ENCODE results near the gene CCDC71. TPM values are rescaled to one million over a fixed set of nuclear protein-coding genes. Genes with fewer than 3 reads are reported as not detected.

The CCDC71 gene
- total and polyA plus RNA-seq, 2 of the 13 experiments (the other 11 are each of a cell fraction or from before 2014, with no cell fraction given) = 9.7 to 14.3 TPM

GRCh38 chr3:49134471-49135265 is 31.5 kb downstream of the CCDC71 start (continued):
- TF ChIP-seq ZFP36L1 (CRISPR knock-in tag; IDR thresholded peaks at IDR 0.05) (no peak), RARA (CRISPR knock-in tag; IDR thresholded peaks at IDR 0.05) (peak; percentile 90), ZNF883 (CRISPR knock-in tag; IDR thresholded peaks at IDR 0.05; ENCODE audit: not compliant biosample characterization) (peak; percentile 15), SKI (IDR thresholded peaks at IDR 0.05; ENCODE audit: partially characterized antibody) (peak; percentile 89), HOXA3 (CRISPR knock-in tag; IDR thresholded peaks at IDR 0.05) (peak; percentile 53; the same call in 1 of the 2 replicates), ZNF607 (CRISPR knock-in tag; IDR thresholded peaks at IDR 0.05; ENCODE audit: borderline replicate concordance) (0 out of 2 replicates have a peak, but pooled peaks have one; percentile 47), GMEB2 (CRISPR knock-in tag; IDR thresholded peaks at IDR 0.05; ENCODE audit: low read depth) (no peak), MLX (CRISPR knock-in tag; IDR thresholded peaks at IDR 0.05) (no peak), POLR2G (IDR thresholded peaks at IDR 0.05; ENCODE audit: low read depth, low read length) (no peak), ZNF839 (CRISPR knock-in tag; IDR thresholded peaks at IDR 0.05; ENCODE audit: borderline replicate concordance) (no peak), ZNF354B (CRISPR knock-in tag; IDR thresholded peaks at IDR 0.05) (no peak), ZNF343 (CRISPR knock-in tag; IDR thresholded peaks at IDR 0.05) (no peak), ZNF562 (CRISPR knock-in tag; IDR thresholded peaks at IDR 0.05; ENCODE audit: borderline replicate concordance) (no peak), MYC (CRISPR knock-in tag; IDR thresholded peaks at IDR 0.05; ENCODE audit: borderline replicate concordance) (peak; percentile 46; the same call in 1 of the 2 replicates), ZNF205 (CRISPR knock-in tag; IDR thresholded peaks at IDR 0.05) (no peak), SMC3 (IDR thresholded peaks at IDR 0.05; ENCODE audit: low read length) (no peak), ERF (CRISPR knock-in tag; IDR thresholded peaks at IDR 0.05) (peak; percentile 36; the same call in 1 of the 2 replicates), POGK (CRISPR knock-in tag; conservative IDR thresholded peaks at IDR 0.05) (no peak), ZNF333 (CRISPR knock-in tag; IDR thresholded peaks at IDR 0.05; ENCODE audit: borderline replicate concordance) (no peak), ZNF260 (CRISPR knock-in tag; IDR thresholded peaks at IDR 0.05; ENCODE audit: borderline replicate concordance, low read depth) (no peak), RARG (CRISPR knock-in tag; IDR thresholded peaks at IDR 0.05; ENCODE audit: low read depth) (no peak), PAX8 (CRISPR knock-in tag; IDR thresholded peaks at IDR 0.05; ENCODE audit: borderline replicate concordance) (no peak)
- TF ChIP-seq, protein P1, sequence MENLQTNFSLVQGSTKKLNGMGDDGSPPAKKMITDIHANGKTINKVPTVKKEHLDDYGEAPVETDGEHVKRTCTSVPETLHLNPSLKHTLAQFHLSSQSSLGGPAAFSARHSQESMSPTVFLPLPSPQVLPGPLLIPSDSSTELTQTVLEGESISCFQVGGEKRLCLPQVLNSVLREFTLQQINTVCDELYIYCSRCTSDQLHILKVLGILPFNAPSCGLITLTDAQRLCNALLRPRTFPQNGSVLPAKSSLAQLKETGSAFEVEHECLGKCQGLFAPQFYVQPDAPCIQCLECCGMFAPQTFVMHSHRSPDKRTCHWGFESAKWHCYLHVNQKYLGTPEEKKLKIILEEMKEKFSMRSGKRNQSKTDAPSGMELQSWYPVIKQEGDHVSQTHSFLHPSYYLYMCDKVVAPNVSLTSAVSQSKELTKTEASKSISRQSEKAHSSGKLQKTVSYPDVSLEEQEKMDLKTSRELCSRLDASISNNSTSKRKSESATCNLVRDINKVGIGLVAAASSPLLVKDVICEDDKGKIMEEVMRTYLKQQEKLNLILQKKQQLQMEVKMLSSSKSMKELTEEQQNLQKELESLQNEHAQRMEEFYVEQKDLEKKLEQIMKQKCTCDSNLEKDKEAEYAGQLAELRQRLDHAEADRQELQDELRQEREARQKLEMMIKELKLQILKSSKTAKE (CRISPR knock-in tag; IDR thresholded peaks at IDR 0.05; ENCODE audit: borderline replicate concordance) = peak; percentile 13; the same call in 1 of the 2 replicates

Measured in HepG2 (cell line).